Lung (tissue), 12 donors: ENCODE results near the gene DLG2. TPM values are rescaled to one million over a fixed set of nuclear protein-coding genes. Genes with fewer than 3 reads are reported as not detected.

ENCODE experiments used
- ATAC-seq: fragments of 200-7000 bp; cut with Tn5 transposase; one replicate; pipeline ENCODE4 v1.9.1; 2020; ENCODE audit warnings: moderate number of reproducible peaks; ENCODE audit not compliant: insufficient read depth, low FRiP score
- DNase-seq, 3 donors: peaks; one replicate each; pipeline ENCODE4 v3.0.0-alpha.2; 2013 to 2017
- H3K27ac ChIP-seq, 2 donors: one replicate each; pipeline ENCODE4 v1.5.1; 2013; ENCODE audit warnings: mild to moderate bottlenecking in 2 of 2, moderate library complexity in 2 of 2, control low read depth in 1 of 2, inconsistent platforms in 1 of 2, low read depth in 1 of 2, low read length in 1 of 2
- H3K27me3 ChIP-seq, 3 donors: one replicate each; pipeline ENCODE4 v1.5.1; 2013; ENCODE audit warnings: low read length in 2 of 3; ENCODE audit not compliant: control insufficient read depth in 3 of 3, insufficient read depth in 3 of 3
- H3K36me3 ChIP-seq, 4 donors: one replicate each; pipeline ENCODE4 v1.5.1; 2013; ENCODE audit warnings: low read length in 4 of 4, mild to moderate bottlenecking in 1 of 4, moderate library complexity in 1 of 4; ENCODE audit not compliant: control insufficient read depth in 4 of 4, insufficient read depth in 4 of 4
- H3K4me1 ChIP-seq, 5 donors: one replicate each; pipeline ENCODE4 v1.5.1; 2013; ENCODE audit warnings: low read length in 5 of 5, mild to moderate bottlenecking in 2 of 5, moderate library complexity in 1 of 5; ENCODE audit not compliant: control insufficient read depth in 5 of 5, insufficient read depth in 5 of 5
- H3K4me3 ChIP-seq: one replicate; pipeline ENCODE4 v1.5.1; 2013; ENCODE audit warnings: mild to moderate bottlenecking, control low read depth, moderate library complexity
- H3K9ac ChIP-seq, 2 donors: one replicate each; pipeline ENCODE4 v1.5.1; 2013; ENCODE audit warnings: low read length in 2 of 2, control low read depth in 1 of 2; ENCODE audit not compliant: insufficient read depth in 1 of 2
- H3K9me3 ChIP-seq, 4 donors: one replicate each; pipeline ENCODE4 v1.5.1; 2013; ENCODE audit warnings: low read length in 3 of 4, mild to moderate bottlenecking in 1 of 4, moderate library complexity in 1 of 4; ENCODE audit not compliant: control insufficient read depth in 4 of 4, insufficient read depth in 3 of 4
- WGBS, 2 donors: extraction: QIAGEN DNeasy Blood & Tissue Kit; methylation state at CpG; one replicate each; pipeline ENCODE4 v1.1.7; 2013; 5-methylcytosine and 5-hydroxymethylcytosine counted together
- polyA plus RNA-seq, 2 donors: library from polyadenylated mRNA; stranded (reverse); fragments of 200-250 nt; gene quantifications; one replicate each; pipeline ENCODE4 v1.2.1, GENCODE V29; 2013
- total RNA-seq, 2 donors: library from RNA; depleted of rRNA in 1 of 2; stranded (reverse); fragments of >200 nt in 1 of 2; gene quantifications; one replicate each; pipeline ENCODE4 v1.2.1, GENCODE V29; 2014 to 2021
- TF ChIP-seq, protein P1 (sequence below): IDR thresholded peaks from 2 replicates; pipeline ENCODE4 v1.5.1; 2012; ENCODE audit warnings: mild to moderate bottlenecking; ENCODE audit errors: control extremely low read depth, extremely low read depth
- donor health status: control.
- donor health status: control.
- donor health status: Bipolar disorder and iron deficiency.
- donor health status: healthy.
- donor health status: DM: yes; HTN: yes; CAD: no.

Gene DLG2
- total and polyA plus RNA-seq, 4 donors, result 0.32 to 24.1 (median 5.4) TPM

DNA sequence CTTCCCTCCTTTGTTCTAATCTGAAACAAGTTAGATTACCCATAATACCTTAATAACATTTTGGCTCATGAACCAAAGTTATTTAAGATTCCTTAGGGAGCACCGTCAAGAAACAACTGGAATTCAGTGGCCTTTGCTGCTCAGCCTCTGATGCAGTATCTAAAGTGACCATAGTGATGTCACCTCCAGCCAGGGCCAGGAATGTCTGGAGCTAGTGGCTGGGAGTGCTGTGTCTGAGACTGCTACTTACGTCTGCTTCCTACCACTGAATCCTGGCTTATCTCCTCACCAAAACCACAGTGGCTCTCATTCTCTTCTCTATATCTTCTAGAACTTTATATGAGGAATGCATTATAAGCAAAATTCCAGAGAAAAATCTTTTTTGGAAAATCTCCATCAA, 658.0 kb downstream of the DLG2 start:
- no peak for DNase-seq
- 66 to 72% methylated on average over 2 of the region's 2 CpGs for WGBS, 2 donors
- no peak for ATAC-seq
- Histone ChIP-seq H3K9ac (no peak overlapping the region), H3K27me3 (no peaks in the 10 kb centered on the region), H3K4me3 (no peak overlapping the region), H3K4me1 (no peaks in the 10 kb centered on the region), H3K9me3 (no peaks in the 10 kb centered on the region), H3K27ac (no peak overlapping the region), H3K36me3 (no peaks in the 10 kb centered on the region)
- TF ChIP-seq, protein P1, sequence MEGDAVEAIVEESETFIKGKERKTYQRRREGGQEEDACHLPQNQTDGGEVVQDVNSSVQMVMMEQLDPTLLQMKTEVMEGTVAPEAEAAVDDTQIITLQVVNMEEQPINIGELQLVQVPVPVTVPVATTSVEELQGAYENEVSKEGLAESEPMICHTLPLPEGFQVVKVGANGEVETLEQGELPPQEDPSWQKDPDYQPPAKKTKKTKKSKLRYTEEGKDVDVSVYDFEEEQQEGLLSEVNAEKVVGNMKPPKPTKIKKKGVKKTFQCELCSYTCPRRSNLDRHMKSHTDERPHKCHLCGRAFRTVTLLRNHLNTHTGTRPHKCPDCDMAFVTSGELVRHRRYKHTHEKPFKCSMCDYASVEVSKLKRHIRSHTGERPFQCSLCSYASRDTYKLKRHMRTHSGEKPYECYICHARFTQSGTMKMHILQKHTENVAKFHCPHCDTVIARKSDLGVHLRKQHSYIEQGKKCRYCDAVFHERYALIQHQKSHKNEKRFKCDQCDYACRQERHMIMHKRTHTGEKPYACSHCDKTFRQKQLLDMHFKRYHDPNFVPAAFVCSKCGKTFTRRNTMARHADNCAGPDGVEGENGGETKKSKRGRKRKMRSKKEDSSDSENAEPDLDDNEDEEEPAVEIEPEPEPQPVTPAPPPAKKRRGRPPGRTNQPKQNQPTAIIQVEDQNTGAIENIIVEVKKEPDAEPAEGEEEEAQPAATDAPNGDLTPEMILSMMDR, result no peak

DNA sequence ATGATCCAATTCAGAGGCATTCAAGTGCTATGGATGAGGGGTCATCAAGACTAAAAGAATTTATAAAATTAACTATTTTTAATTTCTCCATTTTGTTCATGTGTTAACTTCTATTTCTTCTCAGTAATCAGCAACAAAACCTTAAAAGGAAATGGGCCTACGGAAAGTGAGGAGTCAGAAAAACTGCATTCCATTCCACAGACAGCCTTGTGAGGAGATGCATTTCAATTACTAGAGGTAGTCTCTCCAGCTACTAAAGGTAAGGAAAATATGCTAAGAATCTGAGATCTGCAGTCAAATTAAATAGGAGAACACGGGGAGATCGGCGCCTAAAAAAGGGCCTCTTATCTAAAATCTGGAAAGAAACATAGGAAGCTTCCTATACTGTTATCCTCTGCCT, 661.7 kb downstream of the DLG2 start:
- Histone ChIP-seq H3K27me3 (no peaks in the 10 kb centered on the region), H3K9me3 (no peaks in the 10 kb centered on the region), H3K9ac (no peak overlapping the region), H3K4me1 (no peaks in the 10 kb centered on the region), H3K27ac (no peak overlapping the region), H3K4me3 (no peak overlapping the region), H3K36me3 (no peaks in the 10 kb centered on the region)
- DNase-seq, result no peak
- 76 to 79% methylated on average over 4 of the region's 4 CpGs for WGBS, 2 donors
- no peak for ATAC-seq
- TF ChIP-seq, protein P1, result no peak

DNA sequence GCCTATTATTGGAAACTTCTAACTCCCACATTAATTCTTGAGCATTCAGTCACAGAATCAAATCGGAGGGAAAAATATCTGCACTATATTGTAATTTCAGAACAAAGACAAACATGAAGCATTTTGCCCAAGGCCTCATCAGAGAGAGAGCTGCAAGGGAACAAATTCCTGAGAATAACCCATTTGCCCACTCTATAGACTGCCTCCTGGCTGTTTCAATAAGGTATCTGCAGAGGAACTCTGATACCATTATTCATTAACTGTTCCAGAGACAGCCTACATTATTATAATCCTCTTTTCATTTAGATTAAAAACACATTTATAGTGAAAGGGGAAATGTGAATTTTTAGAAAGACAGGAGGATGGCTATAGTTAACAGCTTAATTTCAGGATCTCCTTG, 663.9 kb downstream of the DLG2 start:
- H3K27ac ChIP-seq, result no peak overlapping the region
- 87 to 91% methylated on average over 1 of the region's 1 CpG for WGBS, 2 donors
- DNase-seq, result no peak

DNA sequence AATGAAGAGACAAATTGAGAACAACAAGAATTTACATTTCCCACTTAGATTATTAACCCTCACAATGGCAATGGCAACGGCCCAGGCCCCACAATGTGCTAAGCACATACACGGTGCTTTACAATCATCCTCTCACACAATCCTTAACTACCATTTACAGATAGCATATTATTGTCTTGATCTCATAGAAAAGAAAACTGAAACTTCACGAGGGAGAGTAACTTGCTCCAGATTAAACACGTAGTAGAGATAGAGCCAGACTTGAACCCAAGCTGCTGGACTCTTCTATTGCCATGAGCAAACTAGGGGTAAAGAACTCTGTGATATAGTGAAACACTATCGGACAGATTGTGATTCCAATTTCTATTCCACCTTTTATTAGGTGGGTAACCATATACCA, 665.1 kb downstream of the DLG2 start:
- Histone ChIP-seq H3K27me3 (no peaks in the 10 kb centered on the region), H3K9me3 (no peaks in the 10 kb centered on the region), H3K27ac (no peak overlapping the region), H3K9ac (no peak overlapping the region), H3K4me1 (no peaks in the 10 kb centered on the region), H3K4me3 (no peak overlapping the region), H3K36me3 (no peaks in the 10 kb centered on the region)
- WGBS, 2 donors, result 84 to 89% methylated on average over 5 of the region's 5 CpGs
- DNase-seq (no peak), ATAC-seq (no peak)
- TF ChIP-seq, protein P1, result no peak

More for the DNA sequence above, 663.9 kb downstream of the DLG2 start:
- no peaks in the 10 kb centered on the region for H3K36me3 ChIP-seq
- no peaks in the 10 kb centered on the region for H3K9me3 ChIP-seq
- no peak for ATAC-seq
- H3K4me3 ChIP-seq, result no peak overlapping the region
- H3K27me3 ChIP-seq, result no peaks in the 10 kb centered on the region
- no peak overlapping the region for H3K9ac ChIP-seq
- no peaks in the 10 kb centered on the region for H3K4me1 ChIP-seq
- TF ChIP-seq, protein P1, result no peak
